ENCODE data around the gene PRELP.
"Not testable (repeated sequence)": the region's sequence is repeated elsewhere in the genome, so short reads cannot be mapped to it uniquely, and the experiment has no call there.

Gene PRELP

GRCh38 chr1:203475012-203475981 is at the start of gene PRELP:
Gene PRELP (plus strand): TSS chr1:203475806. CDS start chr1:203483185, 7,379 bp downstream.
- DNase-seq (ENCODE audit: low spot score): no peak

- no peak for DNase-seq (ENCODE audit: low spot score)
Measured at GRCh38 chr1:203426366-203426765, 49.2 kb upstream of the PRELP start.

GRCh38 chr1:203426870-203427269 is 48.7 kb upstream of the PRELP start:
- no peak for DNase-seq (ENCODE audit: low spot score)

- no peak for DNase-seq (ENCODE audit: low spot score)
Measured at GRCh38 chr1:203427451-203427850, 48.2 kb upstream of the PRELP start.

GRCh38 chr1:203428981-203429599 is 46.5 kb upstream of the PRELP start:
- no peak for DNase-seq (ENCODE audit: low spot score)

- no peak for DNase-seq (ENCODE audit: low spot score)
Measured at GRCh38 chr1:203435615-203436014, 40.0 kb upstream of the PRELP start.

GRCh38 chr1:203437696-203438315 is 37.8 kb upstream of the PRELP start:
- no peak for DNase-seq (ENCODE audit: low spot score)

- DNase-seq (ENCODE audit: low spot score): no peak
Measured at GRCh38 chr1:203439131-203439730, 36.4 kb upstream of the PRELP start.

- no peak for DNase-seq (ENCODE audit: low spot score)
Measured at GRCh38 chr1:203440771-203441170, 34.8 kb upstream of the PRELP start.

- DNase-seq (ENCODE audit: low spot score): no peak
Measured at GRCh38 chr1:203441766-203442165, 33.8 kb upstream of the PRELP start.

- no peak for DNase-seq (ENCODE audit: low spot score)
Measured at GRCh38 chr1:203442821-203443220, 32.8 kb upstream of the PRELP start.

GRCh38 chr1:203443296-203443695 is 32.3 kb upstream of the PRELP start:
- DNase-seq (ENCODE audit: low spot score): no peak

- no peak for DNase-seq (ENCODE audit: low spot score)
Measured at GRCh38 chr1:203444171-203444576, 31.4 kb upstream of the PRELP start.

- no peak for DNase-seq (ENCODE audit: low spot score)
Measured at GRCh38 chr1:203447151-203447550, 28.5 kb upstream of the PRELP start.

- DNase-seq (ENCODE audit: low spot score): not testable (repeated sequence)
Measured at GRCh38 chr1:203447598-203447997, 28.0 kb upstream of the PRELP start.

- DNase-seq (ENCODE audit: low spot score): no peak
Measured at GRCh38 chr1:203448521-203449061, 27.0 kb upstream of the PRELP start.

GRCh38 chr1:203450001-203450400 is 25.6 kb upstream of the PRELP start:
- no peak for DNase-seq (ENCODE audit: low spot score)

GRCh38 chr1:203450479-203451149 is 25.0 kb upstream of the PRELP start:
- DNase-seq (ENCODE audit: low spot score): no peak

- no peak for DNase-seq (ENCODE audit: low spot score)
Measured at GRCh38 chr1:203451836-203452784, 23.5 kb upstream of the PRELP start.

- no peak for DNase-seq (ENCODE audit: low spot score)
Measured at GRCh38 chr1:203453016-203453415, 22.6 kb upstream of the PRELP start.

All from germinal center (tissue), 1 donor.